Kasumi-1 (cell line): ENCODE measurements around the gene HK3.

Experiments used
- DNase-seq, 2 experiments: peaks; one replicate each; lab custom pipeline; 2025; lab: John Stamatoyannopoulos, UW

HK3 gene

GRCh38 chr5:176849611-176850227 is 49.4 kb downstream of the HK3 start:
- no peak for DNase-seq

- DNase-seq = no peak
Measured at GRCh38 chr5:176848651-176849050, 50.5 kb downstream of the HK3 start.

GRCh38 chr5:176847726-176848290 is 51.3 kb downstream of the HK3 start:
- no peak for DNase-seq

- DNase-seq = no peak
Measured at GRCh38 chr5:176847148-176847547, 52.0 kb downstream of the HK3 start.

GRCh38 chr5:176846335-176847140 is 52.6 kb downstream of the HK3 start:
- no peak for DNase-seq

- no peak for DNase-seq
Measured at GRCh38 chr5:176845392-176845713, 53.8 kb downstream of the HK3 start.

GRCh38 chr5:176844706-176845391 is 54.3 kb downstream of the HK3 start:
- no peak for DNase-seq

GRCh38 chr5:176844281-176844680 is 54.9 kb downstream of the HK3 start:
- no peak for DNase-seq

GRCh38 chr5:176843673-176844072 is 55.5 kb downstream of the HK3 start:
- no peak for DNase-seq

GRCh38 chr5:176837707-176838115 is 61.4 kb downstream of the HK3 start:
- DNase-seq = peak; percentile 74 to 77

GRCh38 chr5:176836811-176837706 is 62.1 kb downstream of the HK3 start:
- DNase-seq = no peak

- no peak for DNase-seq
Measured at GRCh38 chr5:176835918-176836317, 63.2 kb downstream of the HK3 start.

- no peak for DNase-seq
Measured at GRCh38 chr5:176833286-176833685, 65.9 kb downstream of the HK3 start.

GRCh38 chr5:176832162-176832561 is 67.0 kb downstream of the HK3 start:
- DNase-seq = no peak

- no peak for DNase-seq
Measured at GRCh38 chr5:176831425-176831824, 67.7 kb downstream of the HK3 start.

- DNase-seq = no peak
Measured at GRCh38 chr5:176830995-176831423, 68.1 kb downstream of the HK3 start.
